HEK293T (cell line): ENCODE data around the gene ZIC4.

ENCODE experiments used
- ARNT ChIP-seq: fragments of 450-650 bp; IDR thresholded peaks from 2 replicates; pipeline ENCODE4 v1.6.1; 2017; ENCODE audit warnings: mild to moderate bottlenecking
- BHLHE40 ChIP-seq: fragments of 450-650 bp; IDR thresholded peaks from 2 replicates; pipeline ENCODE4 v1.6.1; 2016; ENCODE audit warnings: mild to moderate bottlenecking, moderate library complexity, borderline replicate concordance
- CTBP1 ChIP-seq: fragments of 450-650 bp; IDR thresholded peaks from 2 replicates; pipeline ENCODE4 v1.6.1; 2016; ENCODE audit warnings: borderline replicate concordance
- ELF4 ChIP-seq: fragments of 450-650 bp; IDR thresholded peaks from 2 replicates; pipeline ENCODE4 v1.6.1; 2017; ENCODE audit warnings: antibody characterized with exemption
- FOXM1 ChIP-seq: fragments of 450-650 bp; IDR thresholded peaks from 2 replicates; pipeline ENCODE4 v1.6.1; 2017; ENCODE audit warnings: mild to moderate bottlenecking, borderline replicate concordance
- L3MBTL2 ChIP-seq: fragments of 450-650 bp; conservative IDR thresholded peaks from 2 replicates; pipeline ENCODE4 v1.6.1; 2016; ENCODE audit warnings: mild to moderate bottlenecking
- NFRKB ChIP-seq: fragments of 450-650 bp; IDR thresholded peaks from 2 replicates; pipeline ENCODE4 v1.6.1; 2016; ENCODE audit warnings: mild to moderate bottlenecking, moderate library complexity
- PKNOX1 ChIP-seq: fragments of 450-650 bp; IDR thresholded peaks from 2 replicates; pipeline ENCODE4 v1.6.1; 2016
- SP1 ChIP-seq: fragments of 450-650 bp; IDR thresholded peaks from 2 replicates; pipeline ENCODE4 v1.6.1; 2017
- SUZ12 ChIP-seq: fragments of 450-650 bp; IDR thresholded peaks from 2 replicates; pipeline ENCODE4 v1.6.1; 2016; ENCODE audit warnings: mild to moderate bottlenecking

GRCh38 chr3:147413686-147414389 is 7.5 kb upstream of the ZIC4 start:
- no peak for TF ChIP-seq SP1
- no peak for TF ChIP-seq CTBP1
- TF ChIP-seq FOXM1, result no peak
- no peak for TF ChIP-seq NFRKB
- no peak for TF ChIP-seq L3MBTL2
- no peak for TF ChIP-seq ARNT
- no peak for TF ChIP-seq BHLHE40
- no peak for TF ChIP-seq SUZ12
- no peak for TF ChIP-seq PKNOX1
- no peak for TF ChIP-seq ELF4
